ENCODE results near the gene KIF5A.

KIF5A gene

DNA sequence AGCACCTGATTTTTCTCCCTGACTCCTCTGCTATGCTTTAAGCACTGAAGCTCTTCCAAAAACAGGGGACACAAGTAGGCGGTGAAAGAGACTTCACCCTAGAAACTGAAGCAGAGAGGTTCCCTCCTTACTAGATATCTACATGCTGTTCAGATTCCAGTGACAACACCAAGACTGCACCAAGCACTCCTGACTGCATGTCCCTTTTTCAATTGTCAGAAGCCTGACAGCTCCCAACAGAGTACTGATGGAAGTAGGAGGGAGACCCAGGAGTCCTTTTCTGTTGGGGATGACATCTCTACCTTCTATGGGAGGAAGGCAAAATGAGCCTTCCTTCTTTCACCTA lies 13.3 kb upstream of the KIF5A start:
- peaks cover 2% of the 10 kb centered on the region for H3K4me1 Mint-ChIP-seq (ENCODE audit: low read depth)
- peaks cover 94% of the 10 kb centered on the region for H3K36me3 Mint-ChIP-seq (ENCODE audit: low read depth)
- no peaks in the 10 kb centered on the region for H3K9me3 Mint-ChIP-seq
- no peaks in the 10 kb centered on the region for H3K27me3 Mint-ChIP-seq
- no peak overlapping the region for H3K4me3 Mint-ChIP-seq
- DNase-seq: no peak
- H3K27ac Mint-ChIP-seq: no peak overlapping the region

DNA sequence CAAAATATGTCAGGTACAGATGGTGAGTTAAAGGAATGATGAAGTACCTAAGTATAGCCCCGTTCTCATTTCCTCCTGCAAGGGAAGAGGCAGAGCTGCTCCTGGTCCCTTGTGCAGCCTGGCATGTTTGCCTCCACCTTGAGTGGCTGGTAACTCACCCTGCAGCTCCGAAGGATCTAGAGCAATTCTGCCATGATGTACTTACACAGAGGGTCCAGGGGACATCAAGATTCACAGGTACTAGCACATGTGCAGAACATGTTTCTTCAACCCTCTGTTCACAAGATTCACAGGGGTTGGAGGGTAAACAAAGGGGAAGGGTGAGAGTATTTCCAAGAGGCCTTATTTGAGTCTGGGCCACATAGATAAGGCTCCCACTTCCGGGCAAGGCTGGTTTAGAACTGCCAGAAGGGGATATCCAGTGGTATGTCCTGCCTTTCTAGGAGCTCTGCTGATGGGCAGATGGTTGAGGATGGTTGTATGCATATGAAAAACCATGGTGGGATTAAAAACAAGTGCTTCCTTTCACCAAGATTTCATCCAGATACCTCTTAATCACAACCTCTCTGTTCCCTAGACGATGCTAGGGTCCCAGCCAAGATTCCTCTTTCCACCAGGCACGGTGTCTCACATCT lies 10.6 kb upstream of the KIF5A start:
- peaks cover 85% of the 10 kb centered on the region for H3K36me3 Mint-ChIP-seq (ENCODE audit: low read depth)
- no peaks in the 10 kb centered on the region for H3K27me3 Mint-ChIP-seq
- DNase-seq: no peak
- no peaks in the 10 kb centered on the region for H3K9me3 Mint-ChIP-seq
- H3K27ac Mint-ChIP-seq: no peak overlapping the region
- H3K4me3 Mint-ChIP-seq: no peak overlapping the region
- H3K4me1 Mint-ChIP-seq (ENCODE audit: low read depth): peaks cover 11% of the 10 kb centered on the region

DNA sequence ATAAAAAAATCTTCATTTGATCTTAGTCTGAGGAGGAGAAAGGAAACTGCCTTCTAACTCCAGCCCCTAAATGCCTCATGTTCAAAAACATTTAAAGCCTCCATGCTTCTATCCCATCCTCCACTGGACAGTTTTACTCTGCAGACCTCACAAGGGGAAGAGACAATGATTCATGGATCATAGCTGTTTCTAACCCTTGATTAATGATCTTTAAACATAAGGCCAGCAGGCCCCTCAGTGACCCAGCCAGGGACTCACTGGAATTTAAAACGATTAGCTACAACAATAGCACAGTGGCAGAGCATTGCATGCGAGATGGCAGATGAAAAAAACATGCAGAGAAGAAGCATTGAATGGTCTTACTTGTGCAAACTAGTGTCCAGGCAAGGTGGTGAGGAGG lies 8.8 kb upstream of the KIF5A start:
- no peak overlapping the region for H3K27ac Mint-ChIP-seq
- H3K4me1 Mint-ChIP-seq (ENCODE audit: low read depth): peaks cover 25% of the 10 kb centered on the region
- H3K36me3 Mint-ChIP-seq (ENCODE audit: low read depth): peaks cover 80% of the 10 kb centered on the region

DNA sequence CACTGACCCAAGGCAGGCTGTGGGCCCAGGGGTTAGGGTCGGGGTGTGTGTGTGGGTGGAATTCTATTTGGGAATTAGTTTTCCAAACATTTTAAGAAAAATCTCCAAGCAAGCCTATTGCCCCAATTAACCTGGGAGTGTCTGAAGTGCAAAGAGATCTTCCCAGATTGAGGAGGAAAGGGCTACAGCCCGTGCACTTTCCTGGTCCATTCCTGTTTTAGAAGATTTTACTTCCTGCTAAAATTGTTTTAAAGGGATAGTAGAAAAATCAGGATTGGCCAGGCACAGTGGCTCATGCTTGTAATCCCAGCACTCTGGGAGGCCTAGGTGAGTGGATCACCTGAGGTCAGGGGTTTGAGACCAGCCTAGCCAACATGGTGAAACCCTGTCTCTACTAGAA lies 8.1 kb upstream of the KIF5A start:
- Mint-ChIP-seq H3K36me3 (ENCODE audit: low read depth) (peaks cover 82% of the 10 kb centered on the region), H3K4me3 (no peak overlapping the region), H3K9me3 (no peaks in the 10 kb centered on the region), H3K4me1 (ENCODE audit: low read depth) (peaks cover 29% of the 10 kb centered on the region), H3K27ac (no peak overlapping the region), H3K27me3 (no peaks in the 10 kb centered on the region)
- no peak for DNase-seq

More for the DNA sequence above, 8.8 kb upstream of the KIF5A start:
- Mint-ChIP-seq H3K4me3 (no peak overlapping the region), H3K9me3 (no peaks in the 10 kb centered on the region), H3K27me3 (no peaks in the 10 kb centered on the region)
- no peak for DNase-seq

DNA sequence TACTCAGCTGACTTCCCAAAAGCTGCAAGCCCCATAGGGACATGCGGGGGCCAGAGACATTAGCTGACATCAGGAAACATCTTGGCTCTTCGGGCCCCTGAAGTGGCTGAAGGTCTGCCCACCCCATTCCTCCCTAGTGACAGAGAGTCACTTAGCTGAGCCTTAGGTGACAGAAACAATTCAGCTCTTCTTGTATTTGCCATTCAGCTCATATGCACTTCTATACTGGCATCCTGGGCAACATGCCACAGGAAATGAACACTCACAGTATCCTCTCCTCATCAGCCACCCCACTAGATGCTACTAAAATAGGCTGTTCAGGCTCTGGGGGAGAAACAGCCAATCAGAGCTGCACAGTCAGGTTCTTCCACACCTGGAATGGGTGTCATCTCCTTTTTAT lies 6.3 kb upstream of the KIF5A start:
- Mint-ChIP-seq H3K36me3 (ENCODE audit: low read depth) (peaks cover 69% of the 10 kb centered on the region), H3K9me3 (no peaks in the 10 kb centered on the region), H3K27ac (peak overlapping the region; percentile 38), H3K27me3 (no peaks in the 10 kb centered on the region), H3K4me1 (ENCODE audit: low read depth) (peaks cover 37% of the 10 kb centered on the region), H3K4me3 (no peak overlapping the region)
- no peak for DNase-seq

DNA sequence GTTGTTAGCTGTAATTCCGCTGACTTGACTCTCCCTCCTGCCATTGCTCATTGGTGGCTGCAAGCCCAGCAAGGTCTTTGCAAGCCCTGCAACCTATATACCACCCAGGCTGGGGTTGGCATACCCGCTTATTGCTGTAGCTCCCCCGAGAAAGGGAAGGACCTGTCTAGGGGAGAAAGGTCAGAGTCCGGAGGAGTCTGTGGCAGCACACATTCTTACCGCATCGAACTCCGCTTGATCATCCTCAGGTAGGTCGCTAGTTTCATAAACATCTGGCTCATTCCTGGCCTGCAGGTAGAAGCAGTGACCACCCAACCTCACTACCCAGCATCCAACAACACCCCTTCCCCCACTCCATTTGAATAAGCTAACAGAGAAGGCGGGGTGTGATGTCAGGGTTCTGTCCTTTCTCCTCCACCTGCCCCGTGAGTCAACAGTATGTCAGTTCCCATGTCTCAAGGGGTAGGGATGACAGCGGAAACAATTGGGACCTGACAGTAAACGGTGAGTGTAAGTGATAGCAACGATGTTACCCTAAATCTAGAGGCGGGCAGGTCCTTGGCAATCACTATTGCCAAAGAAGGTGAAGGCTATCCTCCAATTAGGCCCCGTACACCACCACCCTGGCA lies 3.9 kb upstream of the KIF5A start:
- no peak for DNase-seq
- Mint-ChIP-seq H3K36me3 (ENCODE audit: low read depth) (peaks cover 47% of the 10 kb centered on the region), H3K4me3 (peak overlapping the region; percentile 91), H3K27ac (peak overlapping the region; percentile 96), H3K9me3 (no peaks in the 10 kb centered on the region), H3K27me3 (peaks cover 7% of the 10 kb centered on the region), H3K4me1 (ENCODE audit: low read depth) (peaks cover 50% of the 10 kb centered on the region)

DNA sequence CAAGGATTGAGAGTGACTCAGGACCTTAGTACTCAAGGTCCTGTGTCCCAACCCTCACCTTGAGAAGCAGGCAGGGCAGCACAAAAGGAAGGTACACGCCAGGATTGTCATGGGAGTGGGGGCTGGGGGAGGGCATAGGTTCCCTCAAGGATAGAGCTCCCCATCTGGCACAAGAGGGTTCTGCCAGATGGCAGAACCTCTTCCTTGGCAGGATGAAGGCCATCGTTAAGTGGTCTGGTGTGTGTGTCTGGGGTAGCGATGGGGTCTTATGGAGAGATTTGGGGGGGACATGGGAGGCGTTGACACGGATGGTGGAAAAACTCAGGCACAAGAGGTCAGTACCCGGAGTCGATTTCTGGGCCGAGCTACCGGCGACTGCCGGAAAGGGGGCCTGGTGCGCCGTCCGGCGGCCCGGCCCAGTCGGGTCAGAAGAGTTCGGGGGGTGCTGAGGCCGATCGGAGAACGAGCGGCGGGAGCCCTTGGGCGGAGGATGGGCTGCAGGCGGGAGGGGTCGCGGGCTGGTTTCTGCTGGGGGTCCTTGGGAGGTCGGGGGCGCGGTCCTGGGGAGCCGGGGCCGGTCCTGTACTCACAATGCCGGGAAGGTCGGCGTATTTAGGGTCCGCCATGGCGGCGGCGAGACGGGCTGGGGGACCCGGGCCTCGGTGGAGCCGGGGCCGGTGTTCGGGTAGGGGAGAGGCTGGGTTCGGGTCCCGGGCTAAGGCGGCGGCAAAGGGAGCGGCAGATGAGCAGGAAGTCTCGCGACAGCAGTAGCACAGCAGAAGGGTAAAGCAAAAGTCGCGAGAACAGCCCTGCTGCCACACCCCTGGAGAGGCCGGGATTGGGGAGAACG lies 3.2 kb upstream of the KIF5A start, which contains the start of gene DCTN2:
Gene DCTN2, minus strand, starts transcription at position 755 of the 850 bp plus-strand sequence. Its CDS starts 129 bp downstream, at position 626.
- Mint-ChIP-seq H3K36me3 (ENCODE audit: low read depth) (peaks cover 40% of the 10 kb centered on the region), H3K4me1 (ENCODE audit: low read depth) (peaks cover 48% of the 10 kb centered on the region), H3K4me3 (peak within 1 kb of the TSS; percentile 91), H3K27ac (peak within 1 kb of the TSS; percentile 96), H3K9me3 (no peaks in the 10 kb centered on the region), H3K27me3 (peaks cover 7% of the 10 kb centered on the region)
- peak; percentile 93 for DNase-seq

DNA sequence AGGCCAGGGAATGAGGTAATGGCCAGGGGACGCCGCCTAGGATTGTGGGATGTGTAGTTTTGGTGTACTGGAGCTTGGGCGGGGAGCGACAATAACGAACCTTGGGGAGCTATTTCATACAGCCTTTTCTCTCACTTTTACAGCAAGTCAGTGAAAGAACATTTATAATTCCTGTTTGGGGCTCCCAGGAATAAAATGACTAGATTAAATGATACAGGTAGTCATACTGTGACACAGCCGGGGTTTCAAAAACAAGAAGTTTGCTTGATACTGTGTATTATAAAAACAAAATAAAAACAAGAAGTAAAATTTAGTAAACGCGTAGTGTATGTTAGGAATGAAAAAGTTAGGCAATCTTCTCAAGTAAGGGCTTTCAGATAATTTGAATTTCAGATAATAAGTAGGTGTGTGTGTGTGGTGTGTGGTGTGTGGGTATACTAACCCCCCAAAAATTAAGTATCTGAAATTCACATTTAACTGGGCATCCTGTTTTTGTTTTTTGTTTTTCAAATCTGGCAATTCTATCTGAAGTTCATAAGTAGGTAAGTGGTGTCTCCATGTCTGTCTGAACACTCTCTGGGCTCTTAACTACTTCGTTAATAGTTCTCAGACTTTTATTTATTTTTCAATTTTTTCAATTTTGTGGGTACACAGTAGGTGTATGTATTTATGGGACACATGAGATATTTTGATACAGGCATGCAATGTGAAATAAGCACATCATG lies 2.4 kb upstream of the KIF5A start:
- Mint-ChIP-seq H3K27me3 (peaks cover 7% of the 10 kb centered on the region), H3K27ac (peak overlapping the region; percentile 96), H3K4me1 (ENCODE audit: low read depth) (peaks cover 48% of the 10 kb centered on the region), H3K36me3 (ENCODE audit: low read depth) (peaks cover 32% of the 10 kb centered on the region), H3K4me3 (peak overlapping the region; percentile 91), H3K9me3 (no peaks in the 10 kb centered on the region)
- no peak for DNase-seq

DNA sequence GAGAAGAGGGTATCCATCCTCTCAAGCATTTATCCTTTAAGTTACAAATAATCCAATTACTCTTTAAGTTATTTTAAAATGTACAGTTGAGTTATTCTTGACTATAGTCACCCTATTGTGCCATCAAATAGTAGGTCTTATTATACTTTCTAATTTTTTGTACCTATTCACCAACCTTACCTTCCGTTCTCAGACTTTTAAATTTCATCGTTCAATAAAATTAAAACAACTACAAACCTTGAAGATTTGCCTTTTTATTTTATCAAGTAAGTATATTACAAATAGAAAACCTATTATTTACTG lies 1.9 kb upstream of the KIF5A start:
- Mint-ChIP-seq H3K4me3 (peak overlapping the region; percentile 91), H3K36me3 (ENCODE audit: low read depth) (peaks cover 28% of the 10 kb centered on the region), H3K27ac (no peak overlapping the region), H3K27me3 (peaks cover 7% of the 10 kb centered on the region), H3K4me1 (ENCODE audit: low read depth) (peaks cover 48% of the 10 kb centered on the region), H3K9me3 (no peaks in the 10 kb centered on the region)
- DNase-seq: no peak

DNA sequence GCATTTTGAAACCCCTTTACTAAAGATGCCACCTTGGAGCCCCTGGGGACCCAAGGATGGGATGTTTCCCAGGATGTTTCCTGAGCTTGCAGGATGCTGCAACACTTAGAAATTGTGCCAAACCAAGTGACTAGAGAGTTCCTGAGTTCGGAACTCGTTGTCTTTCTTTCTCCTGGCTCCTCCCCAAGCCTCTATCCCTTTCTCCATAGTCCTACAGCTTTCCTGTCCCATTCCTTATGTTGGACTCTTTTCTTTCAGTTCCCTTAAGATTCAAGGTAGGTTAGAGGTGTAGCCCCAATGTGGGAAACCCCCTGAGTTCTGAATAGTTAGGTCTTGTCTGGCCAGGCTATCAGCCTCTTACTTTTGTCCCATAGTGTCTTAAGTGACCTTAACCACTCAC lies 1.4 kb upstream of the KIF5A start:
- no peak overlapping the region for H3K4me3 Mint-ChIP-seq
- peaks cover 25% of the 10 kb centered on the region for H3K36me3 Mint-ChIP-seq (ENCODE audit: low read depth)
- peaks cover 46% of the 10 kb centered on the region for H3K4me1 Mint-ChIP-seq (ENCODE audit: low read depth)
- DNase-seq: no peak
- H3K9me3 Mint-ChIP-seq: no peaks in the 10 kb centered on the region
- no peak overlapping the region for H3K27ac Mint-ChIP-seq
- H3K27me3 Mint-ChIP-seq: peaks cover 7% of the 10 kb centered on the region

DNA sequence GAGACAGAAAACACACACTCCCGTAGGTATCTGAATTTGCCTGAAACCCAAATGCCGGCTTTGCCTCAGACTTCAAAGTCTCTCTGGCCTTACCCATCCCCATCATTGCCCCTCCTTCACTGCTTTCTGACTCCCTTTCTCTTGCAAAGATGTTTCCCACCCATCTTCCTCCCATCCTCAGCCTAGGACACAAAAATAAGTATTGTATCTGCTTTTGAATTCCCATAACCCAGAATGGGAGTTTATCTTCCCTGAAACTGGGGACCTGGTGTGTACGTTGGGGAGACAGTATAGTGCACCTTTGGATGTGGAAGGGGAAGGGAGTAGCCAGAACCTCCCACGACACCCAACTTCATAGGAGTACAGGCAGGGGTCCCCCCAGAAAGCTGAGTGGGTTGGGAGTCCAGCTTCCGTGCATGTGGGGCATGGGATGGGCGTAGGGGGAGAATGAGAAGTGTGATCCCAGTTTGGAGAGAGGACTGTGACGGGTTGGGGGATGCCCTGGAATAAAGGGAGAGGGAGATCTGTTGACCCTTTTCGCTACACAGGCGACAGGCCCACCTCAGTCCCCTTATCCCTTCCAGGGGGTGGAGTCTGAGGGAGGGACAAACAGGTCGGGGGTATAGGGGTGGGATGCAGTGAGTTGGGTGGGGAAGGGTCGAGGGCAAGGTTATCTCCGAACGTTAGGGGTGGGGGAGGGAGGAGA lies 488 bp upstream of the KIF5A start:
- no peaks in the 10 kb centered on the region for H3K9me3 Mint-ChIP-seq
- peaks cover 23% of the 10 kb centered on the region for H3K36me3 Mint-ChIP-seq (ENCODE audit: low read depth)
- DNase-seq: no peak
- H3K4me3 Mint-ChIP-seq: peak overlapping the region; percentile 82
- H3K4me1 Mint-ChIP-seq (ENCODE audit: low read depth): peaks cover 39% of the 10 kb centered on the region
- H3K27ac Mint-ChIP-seq: peak overlapping the region; percentile 46
- peaks cover 7% of the 10 kb centered on the region for H3K27me3 Mint-ChIP-seq

DNA sequence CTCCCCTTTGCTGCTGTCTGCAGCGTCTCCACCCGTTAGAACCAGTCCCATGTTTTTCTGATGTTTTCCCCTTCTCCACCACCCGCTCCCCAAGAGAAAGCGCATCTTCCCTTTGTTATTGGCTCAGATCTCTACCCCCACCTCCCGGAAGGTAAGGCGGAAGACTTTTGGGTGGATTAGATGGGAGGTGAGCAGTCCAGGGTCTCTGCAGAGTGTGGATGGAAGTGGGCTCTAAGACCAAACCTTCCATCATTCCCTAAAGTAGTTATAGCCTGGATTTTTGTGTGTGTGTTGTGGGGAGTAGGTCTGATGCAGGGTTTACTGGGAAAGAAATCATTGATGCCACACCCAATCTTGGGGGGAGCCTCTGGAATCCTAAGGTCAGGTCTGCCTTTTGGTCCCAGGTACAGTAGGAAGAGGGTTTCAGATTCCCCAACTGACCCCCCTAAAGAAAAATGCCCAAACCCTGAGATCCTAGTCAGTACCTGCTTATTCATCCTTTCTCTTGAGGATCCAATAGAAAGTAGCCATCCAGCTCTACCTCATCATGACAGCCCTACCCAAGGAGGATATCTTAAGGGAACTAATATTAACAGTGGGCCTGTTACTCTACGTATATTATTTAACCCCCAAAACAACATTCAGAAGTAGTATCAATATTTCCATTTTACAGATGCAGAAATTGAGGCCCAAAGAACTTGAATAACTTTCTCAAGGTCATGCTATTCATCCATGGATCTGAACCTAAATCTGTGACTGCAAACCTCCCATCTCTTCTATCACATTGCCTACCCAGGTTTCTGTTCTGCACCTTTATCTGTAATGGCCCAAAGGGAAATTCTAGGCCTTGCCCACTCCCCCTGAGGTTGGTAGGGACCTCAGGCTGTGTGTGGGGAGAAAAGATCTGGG lies 1.1 kb downstream of the KIF5A start:
- no peak for DNase-seq
- Mint-ChIP-seq H3K4me1 (ENCODE audit: low read depth) (peaks cover 26% of the 10 kb centered on the region), H3K9me3 (no peaks in the 10 kb centered on the region), H3K36me3 (ENCODE audit: low read depth) (peaks cover 11% of the 10 kb centered on the region), H3K27me3 (peaks cover 7% of the 10 kb centered on the region), H3K4me3 (peak overlapping the region; percentile 82), H3K27ac (no peak overlapping the region)

DNA sequence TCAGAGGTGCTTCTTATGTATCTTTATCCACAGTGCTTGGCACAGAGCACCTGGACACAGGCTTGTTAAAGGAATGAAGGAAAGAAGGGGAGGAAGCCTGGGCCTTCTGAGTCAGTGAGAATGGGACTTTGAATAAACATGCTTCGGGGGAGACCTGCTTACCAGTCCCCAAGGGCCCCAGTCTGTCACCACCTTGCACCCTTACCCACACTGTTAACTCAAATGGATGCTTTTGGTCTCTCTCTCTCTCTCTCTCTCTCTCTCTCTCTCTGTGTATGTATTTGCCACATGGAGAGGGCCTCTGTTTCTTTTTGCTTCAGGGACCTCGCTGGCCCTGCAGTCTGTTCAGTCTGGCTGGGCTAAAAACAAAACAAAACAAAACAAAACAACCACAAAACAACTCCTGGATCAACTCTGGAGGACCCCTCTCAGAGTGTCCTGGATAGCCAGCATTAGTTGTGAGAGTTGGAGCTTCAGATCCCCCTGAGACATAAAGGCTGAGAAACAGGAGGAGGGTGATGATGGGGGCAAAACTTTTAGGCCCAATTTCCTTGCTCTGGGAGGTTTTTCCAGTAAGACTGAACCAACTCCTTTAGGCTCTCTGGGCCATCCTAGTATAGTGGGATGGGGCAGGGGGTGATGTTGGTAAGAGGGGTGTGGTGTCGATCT lies 1.9 kb downstream of the KIF5A start:
- no peak overlapping the region for H3K27ac Mint-ChIP-seq
- no peaks in the 10 kb centered on the region for H3K9me3 Mint-ChIP-seq
- peaks cover 21% of the 10 kb centered on the region for H3K4me1 Mint-ChIP-seq (ENCODE audit: low read depth)
- H3K36me3 Mint-ChIP-seq (ENCODE audit: low read depth): peaks cover 2% of the 10 kb centered on the region
- H3K27me3 Mint-ChIP-seq: peaks cover 7% of the 10 kb centered on the region
- H3K4me3 Mint-ChIP-seq: no peak overlapping the region
- no peak for DNase-seq

Data from activated T-cell treated with anti-CD3 and anti-CD28 coated beads, Interleukin-2, amount 50 U/mL, for 24 hours (primary cell).